GM19452 (cell line): ENCODE results near the gene SPTBN4.
"Not testable (repeated sequence)": the region's sequence is repeated elsewhere in the genome, so short reads cannot be mapped to it uniquely, and the experiment has no call there.

ENCODE experiments used
- ATAC-seq: cut with Tn5 transposase; IDR thresholded peaks from one replicate; pipeline ENCODE4 v1.9.1; 2021; ENCODE audit not compliant: unreplicated experiment

The SPTBN4 gene

DNA sequence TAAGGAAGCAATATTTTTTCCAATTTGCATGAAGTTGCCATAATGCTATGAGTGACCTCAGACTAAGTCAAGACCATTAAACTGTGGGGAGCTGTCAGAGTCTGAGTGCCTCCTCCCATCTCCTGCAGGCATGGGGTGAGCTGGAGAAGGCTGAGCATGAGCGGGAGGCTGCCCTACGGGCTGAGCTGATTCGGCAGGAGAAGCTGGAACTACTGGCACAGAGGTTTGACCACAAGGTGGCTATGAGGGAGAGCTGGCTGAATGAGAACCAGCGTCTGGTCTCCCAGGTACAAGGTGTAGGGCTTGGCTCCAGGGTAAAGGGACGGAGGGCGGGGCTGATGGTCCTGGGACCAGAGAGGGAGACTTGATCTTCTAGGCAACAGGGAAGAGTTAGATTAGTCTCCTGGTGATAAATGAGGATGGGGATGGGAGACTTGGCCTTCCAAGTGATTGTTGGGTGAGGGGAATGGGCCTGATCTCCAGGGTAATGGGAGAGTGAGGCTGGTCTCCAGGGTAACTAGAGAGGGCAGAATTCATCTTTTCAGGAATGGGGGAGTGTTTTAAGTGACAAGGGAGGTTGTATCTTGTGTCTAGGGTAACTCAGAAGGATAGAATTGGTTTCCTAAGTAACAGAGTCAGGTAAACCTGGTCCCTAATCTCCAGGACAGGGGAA, 36.0 kb downstream of the SPTBN4 start:
- ATAC-seq = no peak

DNA sequence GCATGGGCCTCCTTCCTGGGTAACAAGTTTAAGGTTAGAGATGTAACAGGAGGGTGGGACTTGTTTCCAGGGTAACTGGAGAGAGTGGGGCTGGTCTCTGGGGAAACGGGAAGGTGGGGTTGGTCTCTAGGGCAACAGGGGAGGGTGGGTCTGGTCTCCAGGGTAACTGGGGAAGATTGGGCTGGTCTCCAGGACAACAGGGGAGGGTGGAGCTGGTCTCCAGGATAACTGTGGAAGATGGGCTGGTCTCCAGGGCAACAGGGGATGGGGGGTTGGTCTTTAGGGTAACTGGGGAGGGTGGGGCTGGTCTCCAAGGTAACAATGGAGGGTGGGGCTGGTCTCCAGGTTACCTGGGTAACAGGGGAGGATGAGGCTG, 36.5 kb downstream of the SPTBN4 start:
- no peak for ATAC-seq

DNA sequence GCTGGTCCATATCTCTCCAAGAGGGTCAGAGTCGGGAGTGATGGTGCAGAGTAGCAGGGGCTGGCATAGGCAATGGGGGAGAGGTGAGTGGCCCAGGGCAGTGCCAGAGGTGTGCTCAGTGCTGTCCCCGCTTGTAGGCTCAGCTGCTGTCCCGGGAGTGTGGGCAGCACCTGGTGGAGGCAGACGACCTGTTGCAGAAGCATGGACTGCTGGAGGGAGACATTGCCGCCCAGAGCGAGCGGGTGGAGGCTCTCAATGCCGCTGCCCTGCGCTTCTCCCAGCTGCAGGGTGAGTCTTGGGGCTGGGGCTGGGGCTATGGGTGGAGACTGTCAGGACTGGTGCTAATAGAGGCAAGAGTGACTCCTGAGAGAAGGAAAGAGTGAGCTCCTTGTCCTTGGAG, 39.3 kb downstream of the SPTBN4 start:
- no peak for ATAC-seq

DNA sequence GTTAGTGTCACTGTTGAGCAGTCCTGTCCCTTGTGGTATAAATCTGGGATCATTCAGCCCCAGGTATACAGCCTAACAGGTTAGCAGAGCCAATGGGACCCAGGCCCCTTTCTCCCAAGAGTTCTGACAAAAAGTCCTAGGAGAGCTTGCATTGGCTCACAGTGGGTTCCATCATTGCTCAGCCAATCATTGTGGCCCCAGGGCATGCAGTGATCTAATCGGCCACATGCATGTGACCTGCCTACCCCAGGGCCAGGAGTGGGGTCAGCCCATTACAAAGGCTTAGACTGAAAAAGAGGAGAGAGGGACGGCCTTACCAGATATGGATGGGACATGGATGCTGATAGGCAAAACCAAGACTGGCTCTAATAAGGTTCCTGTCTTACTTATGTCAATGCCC, 41.1 kb downstream of the SPTBN4 start:
- no peak for ATAC-seq

DNA sequence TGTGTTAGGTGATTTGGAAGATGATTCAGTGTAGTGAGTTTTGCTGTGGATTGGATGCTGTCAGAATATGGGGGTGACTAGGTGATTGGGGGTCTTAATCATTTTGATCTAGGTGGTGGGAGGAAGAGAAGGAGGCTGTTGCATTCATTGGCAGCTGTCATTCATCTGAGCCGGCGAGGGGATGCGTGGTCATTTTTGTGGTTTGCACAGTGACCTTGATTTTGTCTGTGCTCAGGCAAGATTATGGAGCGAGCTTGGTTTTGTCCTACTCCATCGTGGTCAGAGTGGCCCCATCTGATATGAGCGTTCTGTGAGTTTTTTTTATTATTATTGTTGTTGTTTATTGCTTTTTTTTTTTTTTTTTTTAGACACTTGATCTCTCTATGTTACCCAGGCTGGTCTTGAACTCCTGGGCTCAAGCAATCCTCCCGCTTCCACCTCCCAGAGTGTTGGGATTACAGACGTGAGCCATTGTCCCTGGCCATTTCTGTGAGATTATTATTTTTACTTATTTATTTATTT, 42.0 kb downstream of the SPTBN4 start:
- no peak for ATAC-seq

DNA sequence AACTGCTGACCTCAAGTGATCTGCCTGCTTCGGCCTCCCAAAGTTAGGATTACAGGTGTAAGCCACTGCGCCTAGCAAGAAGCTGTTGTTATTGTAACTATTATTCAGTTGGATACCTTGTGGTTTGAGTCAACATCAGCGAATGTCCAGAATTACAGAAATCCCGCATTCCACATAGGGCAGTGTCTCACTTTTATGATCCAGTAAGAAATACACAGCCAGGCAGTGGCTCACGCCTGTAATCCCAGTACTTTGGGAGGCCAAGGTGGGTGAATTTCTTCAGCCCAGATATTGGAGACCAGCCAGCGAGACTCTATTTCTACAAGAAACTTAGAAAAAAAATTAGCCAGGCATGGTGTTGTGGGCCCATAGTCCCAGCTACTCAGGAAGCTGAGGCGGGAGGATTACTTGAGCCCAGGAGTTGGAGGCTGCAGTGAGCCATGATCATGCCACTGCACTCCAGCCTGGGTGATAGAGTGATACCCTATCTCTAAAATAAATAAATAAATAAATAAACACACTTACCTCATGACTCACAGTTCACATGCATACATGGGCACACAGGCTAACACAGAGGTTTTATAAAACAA, 43.8 kb downstream of the SPTBN4 start:
- ATAC-seq = no peak

DNA sequence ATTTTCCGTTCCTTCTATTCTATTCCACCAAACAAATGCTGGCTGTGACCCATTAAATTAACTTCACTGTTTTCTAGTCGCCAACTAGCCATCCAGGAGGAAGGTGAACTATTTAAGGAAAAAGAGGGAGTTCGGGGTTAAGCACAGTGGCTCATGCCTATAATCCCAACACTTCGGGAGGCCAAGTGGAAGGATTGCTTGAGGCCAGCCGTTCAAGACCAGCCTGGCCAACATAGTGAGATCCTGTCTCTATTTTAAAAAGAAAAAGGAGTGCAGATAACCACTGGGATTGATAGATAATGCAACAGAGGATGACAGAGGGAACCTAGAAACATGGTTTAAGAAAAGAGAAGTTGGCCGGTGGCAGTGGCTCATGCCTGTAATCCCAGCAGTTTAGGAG, 44.7 kb downstream of the SPTBN4 start:
- ATAC-seq = no peak

DNA sequence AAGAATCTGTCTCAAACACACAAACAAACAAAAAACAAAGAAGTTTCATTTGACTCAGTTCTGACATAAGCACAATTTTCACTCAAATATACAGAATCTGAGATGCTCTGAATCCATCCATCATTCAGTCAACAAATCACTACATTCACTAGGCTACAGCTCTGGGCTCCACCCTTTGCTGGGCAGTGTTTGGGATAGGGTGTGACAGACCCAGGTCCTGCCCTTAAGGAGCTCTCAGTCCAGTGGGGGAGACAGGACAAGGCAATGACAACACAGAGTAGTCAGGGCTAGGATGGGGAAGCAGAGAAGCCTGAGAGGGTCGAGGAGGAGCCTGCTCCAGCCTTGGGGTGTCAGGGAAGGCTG, 45.3 kb downstream of the SPTBN4 start:
- ATAC-seq = no peak

DNA sequence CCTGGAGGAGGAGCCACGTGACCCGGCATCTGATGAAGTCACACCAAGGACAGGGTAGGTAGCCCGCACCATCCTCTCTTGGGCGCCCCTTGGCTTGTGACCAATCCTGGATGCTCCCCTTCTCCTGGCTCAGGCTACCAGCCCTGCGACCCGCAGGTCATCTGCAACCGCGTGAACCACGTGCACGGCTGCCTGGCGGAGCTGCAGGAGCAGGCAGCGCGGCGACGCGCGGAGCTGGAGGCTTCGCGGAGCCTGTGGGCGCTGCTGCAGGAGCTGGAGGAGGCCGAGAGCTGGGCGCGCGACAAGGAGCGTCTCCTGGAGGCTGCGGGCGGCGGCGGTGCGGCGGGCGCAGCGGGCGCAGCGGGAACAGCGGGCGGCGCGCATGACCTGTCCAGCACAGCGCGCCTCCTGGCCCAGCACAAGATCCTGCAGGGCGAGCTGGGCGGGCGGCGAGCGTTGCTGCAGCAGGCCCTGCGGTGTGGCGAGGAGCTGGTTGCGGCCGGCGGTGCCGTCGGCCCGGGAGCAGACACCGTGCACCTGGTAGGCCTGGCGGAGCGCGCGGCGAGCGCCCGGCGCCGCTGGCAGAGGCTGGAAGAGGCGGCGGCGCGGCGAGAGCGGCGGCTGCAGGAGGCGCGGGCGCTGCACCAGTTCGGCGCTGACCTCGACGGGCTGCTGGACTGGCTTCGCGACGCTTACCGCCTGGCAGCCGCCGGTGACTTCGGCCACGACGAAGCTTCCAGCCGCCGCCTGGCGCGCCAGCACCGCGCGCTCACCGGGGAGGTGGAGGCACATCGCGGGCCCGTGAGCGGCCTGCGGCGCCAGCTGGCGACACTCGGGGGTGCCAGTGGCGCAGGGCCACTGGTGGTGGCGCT, 45.9 kb downstream of the SPTBN4 start:
- ATAC-seq = no peak

DNA sequence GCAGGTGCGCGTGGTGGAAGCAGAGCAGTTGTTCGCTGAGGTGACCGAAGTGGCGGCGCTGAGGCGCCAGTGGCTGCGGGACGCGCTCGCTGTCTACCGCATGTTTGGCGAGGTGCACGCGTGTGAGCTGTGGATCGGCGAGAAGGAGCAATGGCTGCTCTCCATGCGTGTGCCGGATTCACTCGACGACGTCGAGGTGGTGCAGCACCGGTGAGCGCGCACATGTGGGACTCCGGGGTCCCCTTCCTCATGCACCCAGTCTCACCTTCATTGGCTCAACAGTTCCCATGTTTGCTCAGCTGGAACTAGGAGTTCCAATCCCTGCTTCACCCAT, 46.5 kb downstream of the SPTBN4 start:
- ATAC-seq = no peak

DNA sequence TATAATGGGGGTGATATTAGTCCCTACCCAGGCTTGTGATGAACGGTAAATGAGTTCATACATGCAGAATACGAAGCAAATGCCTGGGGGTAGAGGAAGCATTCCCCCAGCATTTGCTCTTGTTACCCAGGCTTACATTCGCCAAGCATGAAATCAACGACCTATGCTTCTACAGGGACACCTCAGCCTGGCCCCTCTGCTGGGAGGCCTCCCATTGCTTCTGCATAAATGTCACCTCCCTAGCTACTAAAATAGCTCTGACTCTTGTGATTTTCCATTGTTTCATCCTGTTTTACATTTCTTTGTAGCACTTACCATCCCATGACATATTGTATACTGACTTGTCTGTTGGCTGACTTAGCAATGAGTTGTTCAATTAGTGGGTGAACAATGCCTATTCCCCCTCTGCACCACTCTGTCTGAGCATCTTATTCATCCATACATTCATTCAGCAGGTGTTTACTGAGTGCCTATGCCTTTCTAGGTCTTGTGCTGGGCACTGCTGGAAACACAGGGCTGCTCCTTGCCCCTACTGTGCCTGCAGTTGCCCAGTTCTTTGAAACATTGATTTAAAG, 47.0 kb downstream of the SPTBN4 start:
- no peak for ATAC-seq

DNA sequence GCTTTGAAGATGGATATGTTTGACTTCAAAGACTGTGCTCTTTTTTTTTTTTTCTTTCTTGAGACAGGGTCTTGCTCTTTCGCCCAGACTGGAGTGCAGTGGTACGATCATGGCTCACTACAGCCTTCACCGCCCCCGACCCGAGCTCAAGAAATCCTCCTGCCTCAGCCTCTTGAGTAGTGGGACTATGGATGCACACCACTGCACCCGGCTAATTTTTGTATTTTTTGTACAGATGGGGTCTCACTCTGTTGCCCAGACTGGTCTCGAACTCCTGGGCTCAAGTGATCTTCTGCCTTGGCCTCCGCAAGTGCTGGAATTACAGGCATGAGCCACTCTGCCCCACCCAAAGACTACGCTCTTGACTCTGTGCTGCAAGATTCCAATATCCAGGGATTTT, 50.4 kb downstream of the SPTBN4 start:
- ATAC-seq = no peak

DNA sequence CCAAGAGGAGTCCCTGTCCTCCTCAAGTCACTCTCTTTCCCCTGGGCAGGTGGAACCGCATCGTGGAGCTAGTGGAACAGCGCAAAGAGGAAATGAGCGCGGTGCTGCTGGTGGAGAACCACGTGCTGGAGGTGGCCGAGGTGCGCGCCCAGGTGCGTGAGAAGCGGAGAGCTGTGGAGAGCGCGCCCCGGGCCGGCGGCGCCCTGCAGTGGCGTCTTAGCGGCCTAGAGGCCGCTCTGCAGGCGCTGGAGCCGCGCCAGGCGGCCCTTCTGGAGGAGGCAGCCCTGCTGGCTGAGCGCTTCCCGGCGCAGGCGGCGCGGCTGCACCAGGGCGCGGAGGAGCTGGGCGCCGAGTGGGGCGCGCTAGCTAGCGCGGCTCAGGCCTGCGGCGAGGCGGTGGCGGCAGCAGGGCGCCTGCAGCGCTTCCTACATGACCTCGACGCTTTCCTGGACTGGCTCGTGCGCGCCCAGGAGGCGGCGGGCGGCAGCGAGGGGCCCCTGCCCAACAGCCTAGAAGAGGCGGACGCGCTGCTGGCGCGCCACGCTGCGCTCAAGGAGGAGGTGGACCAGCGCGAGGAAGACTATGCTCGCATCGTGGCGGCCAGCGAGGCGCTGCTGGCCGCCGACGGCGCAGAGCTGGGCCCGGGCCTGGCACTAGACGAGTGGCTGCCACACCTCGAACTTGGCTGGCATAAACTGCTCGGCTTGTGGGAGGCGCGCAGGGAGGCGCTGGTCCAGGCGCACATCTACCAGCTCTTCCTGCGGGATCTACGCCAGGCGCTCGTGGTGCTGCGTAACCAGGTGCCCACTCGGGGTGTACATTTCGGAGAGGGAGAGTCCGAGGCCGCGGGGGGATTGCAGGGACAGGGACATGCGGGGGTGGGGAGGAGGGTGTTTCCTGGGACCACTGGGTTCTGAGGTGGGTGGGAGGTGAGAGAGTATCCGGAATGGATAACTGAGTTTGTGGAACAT, 52.8 kb downstream of the SPTBN4 start:
- no peak for ATAC-seq

DNA sequence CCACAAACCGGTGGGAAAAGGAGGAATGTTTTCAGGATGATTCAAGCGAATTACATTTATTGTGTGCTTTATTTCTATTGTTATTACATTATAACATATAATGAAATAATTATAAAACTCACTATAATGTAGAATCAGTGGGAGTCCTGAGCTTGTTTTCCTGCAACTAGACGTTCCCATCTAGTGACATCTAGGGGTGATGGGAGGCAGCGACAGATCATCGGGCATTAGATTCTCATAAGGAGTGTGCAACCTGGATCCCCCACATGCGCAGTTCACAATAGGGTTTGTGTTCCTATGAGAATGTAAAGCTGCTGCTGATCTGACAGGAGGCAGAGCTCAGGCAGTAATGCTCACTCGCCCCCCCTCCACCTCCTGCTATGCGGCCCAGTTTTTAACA, 54.5 kb downstream of the SPTBN4 start:
- ATAC-seq = no peak

DNA sequence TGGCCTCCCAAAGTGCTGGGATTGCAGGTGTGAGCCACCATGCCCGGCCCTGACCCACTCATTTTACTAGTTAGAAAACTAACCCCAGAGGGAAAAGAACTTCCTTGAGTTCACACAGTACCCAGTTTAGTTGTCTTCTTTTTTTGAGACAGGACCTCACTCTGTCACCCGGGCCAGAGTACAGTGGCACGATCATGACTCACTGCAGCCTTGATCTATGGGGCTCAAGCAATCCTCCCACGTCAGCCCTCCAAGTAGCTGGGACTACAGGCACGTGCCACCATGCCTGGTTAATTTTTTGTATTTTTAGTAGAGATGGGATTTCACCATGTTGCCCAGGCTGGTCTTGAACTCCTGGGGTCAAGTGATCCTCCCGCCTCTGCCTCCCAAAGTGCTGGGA, 55.1 kb downstream of the SPTBN4 start:
- ATAC-seq = not testable (repeated sequence)

DNA sequence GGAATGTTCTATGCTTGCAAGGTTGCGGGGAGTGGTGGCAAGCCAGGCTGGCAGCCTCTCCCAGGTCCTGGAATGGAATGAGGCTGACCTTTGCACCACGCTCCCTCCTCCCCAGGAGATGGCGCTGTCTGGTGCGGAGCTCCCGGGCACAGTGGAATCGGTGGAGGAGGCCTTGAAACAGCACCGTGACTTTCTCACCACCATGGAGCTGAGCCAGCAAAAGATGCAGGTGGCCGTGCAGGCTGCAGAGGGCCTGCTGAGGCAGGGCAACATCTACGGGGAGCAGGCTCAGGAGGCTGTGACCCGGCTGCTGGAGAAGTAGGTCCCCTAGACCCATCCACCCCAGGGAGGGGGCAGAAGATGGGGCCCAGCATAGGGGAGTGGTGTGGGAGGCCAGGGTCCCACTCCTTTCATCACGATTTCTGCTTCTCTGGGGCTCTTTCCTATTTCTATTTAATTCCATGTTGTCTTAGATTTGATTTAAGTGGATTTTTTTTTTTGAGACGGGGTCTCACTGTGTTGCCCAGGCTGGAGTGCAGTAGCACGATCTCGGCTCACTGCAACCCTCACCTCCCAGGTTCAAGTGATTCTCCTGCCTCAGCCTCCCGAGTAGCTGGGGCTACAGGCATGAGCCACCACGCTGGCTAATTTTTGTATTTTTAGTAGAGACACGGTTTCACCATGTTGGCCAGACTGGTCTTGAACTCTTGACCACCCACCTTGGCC, 56.7 kb downstream of the SPTBN4 start:
- no peak for ATAC-seq

DNA sequence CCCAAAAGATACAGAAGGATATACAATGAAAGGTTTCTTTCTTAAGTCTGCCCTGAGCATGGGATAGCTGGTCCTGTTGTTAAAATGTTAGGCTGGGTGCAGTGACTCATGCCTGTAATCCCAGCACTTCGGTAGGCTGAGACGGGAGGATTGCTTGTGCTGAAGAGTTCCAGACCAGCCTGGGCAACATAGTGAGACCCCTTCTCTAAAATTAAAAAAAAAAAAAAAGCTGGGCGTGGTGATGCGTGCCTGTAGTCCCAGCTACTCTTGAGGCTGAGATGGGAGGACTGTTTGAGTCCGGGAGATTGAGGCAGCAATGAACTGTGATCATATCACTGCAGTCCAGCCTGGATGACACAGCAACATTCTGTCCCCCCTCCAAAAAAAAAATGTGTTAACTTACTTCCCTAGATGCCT, 57.3 kb downstream of the SPTBN4 start:
- ATAC-seq = no peak

DNA sequence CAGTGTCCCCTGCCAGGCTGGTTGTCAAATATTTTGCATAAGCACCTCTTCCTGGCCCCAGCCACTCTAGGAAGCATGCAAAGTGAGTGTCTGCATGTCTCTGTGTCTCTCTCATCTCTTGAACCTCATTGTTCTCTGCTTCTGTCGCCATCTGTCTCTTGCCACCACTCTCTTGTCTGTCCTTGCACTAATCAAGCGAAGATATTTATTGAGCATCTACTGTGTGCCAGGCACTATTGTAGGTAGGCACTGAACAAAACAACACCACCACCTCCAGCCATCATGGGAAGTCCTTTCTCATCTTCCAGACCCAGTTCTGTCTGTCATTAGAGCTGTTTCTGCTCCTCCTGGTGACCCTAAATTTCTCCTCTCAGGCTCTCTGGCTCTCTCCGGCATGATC, 57.9 kb downstream of the SPTBN4 start:
- ATAC-seq = no peak

DNA sequence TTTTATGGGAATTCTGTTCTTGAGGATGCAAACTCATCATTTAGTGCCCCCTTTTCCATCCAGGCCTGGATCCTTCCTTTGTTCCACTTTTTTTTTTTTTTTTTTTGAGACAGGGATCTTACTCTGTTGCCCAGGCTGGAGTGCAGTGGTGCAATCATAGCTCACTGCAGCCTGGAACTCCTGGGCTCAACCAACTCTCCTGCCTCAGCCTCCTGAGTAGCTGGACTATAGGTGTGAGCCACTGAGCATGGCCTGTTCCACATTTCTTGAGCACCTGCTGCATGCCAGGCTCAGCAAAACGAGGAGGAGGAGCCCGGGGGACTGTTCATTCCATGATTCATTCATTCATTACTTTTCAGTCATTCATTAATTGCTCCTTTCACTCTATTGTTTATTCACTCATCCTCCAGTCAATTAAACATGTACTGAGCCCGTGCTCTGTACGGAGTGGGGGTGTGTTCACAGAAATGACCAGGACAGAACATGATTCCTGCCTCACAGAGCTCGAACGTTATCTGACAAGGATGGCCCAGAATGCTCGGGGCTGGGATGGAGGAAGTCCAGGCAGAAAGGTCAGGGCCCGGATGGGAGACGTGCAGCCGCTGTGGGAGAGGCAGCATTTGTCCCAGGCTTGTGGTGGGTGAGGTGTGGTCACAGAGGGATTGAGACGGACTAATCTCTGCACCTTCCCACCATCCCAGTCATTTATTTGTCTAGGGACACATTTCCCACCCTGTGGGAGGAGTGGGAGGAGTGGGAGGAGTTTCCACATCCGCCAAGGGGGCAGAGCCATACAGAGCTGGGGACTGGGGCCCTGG, 58.6 kb downstream of the SPTBN4 start:
- no peak for ATAC-seq
